Uterus (tissue), 2 donors: ENCODE data around the gene CSF3.

Experiments used
- CTCF ChIP-seq, 4 experiments: fragments of 200-600 bp in 2 of 4; fragments of 450-650 bp in 2 of 4; sonication (generic) in 2 of 4; IDR thresholded peaks; one replicate each; pipeline ENCODE4 v1.5.1; 2016 to 2019; ENCODE audit warnings: antibody characterized with exemption in 4 of 4, mild to moderate bottlenecking in 2 of 4, moderate library complexity in 1 of 4
- POLR2A ChIP-seq, 2 donors: fragments of 450-650 bp; IDR thresholded peaks; one replicate each; pipeline ENCODE4 v1.6.1; 2016; ENCODE audit warnings: antibody characterized with exemption in 2 of 2, mild to moderate bottlenecking in 1 of 2, moderate library complexity in 1 of 2

- TF ChIP-seq CTCF (IDR thresholded peaks at IDR 0.05) (no peak), POLR2A (IDR thresholded peaks at IDR 0.05) (no peak)
Measured at GRCh38 chr17:39969375-39969774, 45.9 kb upstream of the CSF3 start.
